HG02571 (cell line): ENCODE measurements around the gene DSG2.

Experiments used
- ATAC-seq: cut with Tn5 transposase; IDR thresholded peaks from one replicate; pipeline ENCODE4 v1.9.1; 2021; ENCODE audit warnings: mild to moderate bottlenecking, moderate library complexity; ENCODE audit not compliant: unreplicated experiment

Gene DSG2

DNA sequence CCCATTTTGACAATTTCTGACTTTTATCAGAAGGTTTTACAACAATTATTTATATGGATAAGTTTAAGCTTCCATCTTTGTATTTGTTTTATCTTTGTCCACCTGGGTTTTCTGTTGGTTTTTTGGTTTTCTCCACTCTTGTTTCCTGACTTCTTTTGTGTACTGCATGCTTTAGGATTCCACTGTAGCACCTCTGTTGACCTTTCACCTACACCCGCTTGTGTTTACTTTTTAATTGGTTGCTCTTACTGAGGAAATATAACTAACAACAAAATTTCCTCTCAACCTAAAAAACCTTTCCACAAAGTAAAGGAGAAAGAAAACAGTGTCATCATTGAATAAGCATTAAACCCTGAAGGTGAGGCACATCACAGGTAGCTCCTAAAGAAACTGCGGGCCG is 53.9 kb downstream of the DSG2 start:
- ATAC-seq = no peak

DNA sequence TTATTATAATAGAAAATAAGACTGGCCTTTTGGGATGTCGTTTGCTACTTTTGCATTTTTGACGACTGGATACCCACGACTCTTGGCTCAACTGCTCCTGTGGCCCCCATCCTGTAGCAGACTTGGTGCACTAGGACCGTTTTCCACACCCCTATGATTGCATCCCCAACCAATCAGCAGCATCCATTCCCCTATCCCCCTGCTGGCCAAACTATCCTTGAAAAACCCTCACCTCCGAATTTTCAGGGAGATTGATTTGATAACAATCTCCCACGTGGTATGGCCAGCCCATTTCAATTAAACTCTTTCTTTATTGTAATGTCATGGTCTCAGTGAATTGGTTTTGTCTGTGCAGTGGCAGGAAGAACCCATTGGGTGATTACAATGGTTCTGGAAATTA is 55.8 kb downstream of the DSG2 start:
- no peak for ATAC-seq

DNA sequence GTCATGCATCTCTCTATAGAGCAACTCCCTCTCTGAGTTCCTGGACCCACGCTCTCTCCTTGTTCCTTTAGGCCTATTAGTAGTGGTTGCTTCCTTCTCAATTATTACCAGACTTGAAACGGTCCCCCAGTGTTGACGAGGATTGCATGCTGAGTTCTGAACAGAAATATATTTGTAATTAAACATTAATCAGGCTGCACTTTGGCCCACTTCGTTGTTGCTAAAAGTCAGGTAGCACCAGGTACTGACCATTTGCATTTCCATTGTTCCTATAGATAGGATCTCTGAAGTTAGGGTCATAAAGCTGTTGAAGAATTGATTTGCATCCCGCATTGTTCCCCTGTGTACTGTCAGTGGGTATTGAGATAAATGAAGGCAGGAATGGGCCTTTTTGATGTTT is 56.8 kb downstream of the DSG2 start:
- no peak for ATAC-seq

DNA sequence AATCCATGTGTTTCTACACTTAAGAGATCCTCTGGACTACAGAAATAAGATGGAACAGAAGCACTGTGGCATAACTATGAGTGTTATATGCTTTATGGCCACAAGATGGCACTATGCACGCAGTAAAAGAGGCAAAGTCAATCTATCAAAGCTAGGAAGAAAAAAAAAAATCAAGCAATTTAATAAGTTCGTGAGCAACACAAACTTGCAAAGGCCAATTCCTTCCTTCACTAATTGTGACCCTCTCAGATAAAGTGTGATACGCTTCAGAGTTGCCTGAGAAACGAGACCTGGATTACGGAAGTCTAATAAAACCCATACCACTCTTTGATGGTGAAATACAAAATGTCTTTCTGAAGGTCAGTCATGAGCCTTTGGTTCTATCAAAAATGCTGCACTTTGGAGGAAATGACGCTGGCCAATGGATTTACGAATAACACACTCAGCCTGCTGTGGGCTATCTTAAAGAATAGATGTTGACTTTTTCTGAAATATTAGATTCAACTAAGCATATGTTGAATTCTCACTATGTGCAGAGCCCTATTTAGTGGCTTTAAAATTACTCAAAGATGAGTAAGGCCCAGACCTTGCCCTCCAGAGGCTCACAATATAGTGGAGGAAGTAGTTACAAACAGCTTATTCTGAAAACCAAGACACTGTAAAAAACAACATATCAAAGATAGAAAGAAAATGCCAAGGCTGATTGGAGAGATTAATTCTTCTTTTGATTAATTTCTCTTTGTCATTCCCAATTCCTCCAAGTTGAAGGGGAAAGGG is 58.2 kb downstream of the DSG2 start:
- peak; percentile 78 for ATAC-seq

DNA sequence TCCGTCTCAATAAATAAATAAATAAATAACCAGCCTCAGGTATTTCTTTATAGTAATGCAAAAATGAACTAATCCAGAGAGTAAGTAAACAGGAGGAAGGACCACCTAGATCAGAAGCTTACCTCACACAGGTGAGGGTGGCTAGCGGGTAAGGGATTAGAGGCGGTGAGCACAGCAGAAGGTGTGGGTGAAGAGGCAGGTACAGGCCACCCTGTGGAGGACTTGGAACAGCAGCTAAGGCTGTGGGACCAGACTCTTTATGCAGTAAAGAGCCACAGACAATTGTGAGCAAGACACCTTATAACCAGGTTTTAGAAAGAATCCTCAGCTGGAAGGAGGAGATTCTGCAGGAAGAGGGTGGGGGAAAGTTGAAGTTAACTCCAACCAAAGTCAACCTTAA is 59.5 kb downstream of the DSG2 start:
- ATAC-seq = no peak

DNA sequence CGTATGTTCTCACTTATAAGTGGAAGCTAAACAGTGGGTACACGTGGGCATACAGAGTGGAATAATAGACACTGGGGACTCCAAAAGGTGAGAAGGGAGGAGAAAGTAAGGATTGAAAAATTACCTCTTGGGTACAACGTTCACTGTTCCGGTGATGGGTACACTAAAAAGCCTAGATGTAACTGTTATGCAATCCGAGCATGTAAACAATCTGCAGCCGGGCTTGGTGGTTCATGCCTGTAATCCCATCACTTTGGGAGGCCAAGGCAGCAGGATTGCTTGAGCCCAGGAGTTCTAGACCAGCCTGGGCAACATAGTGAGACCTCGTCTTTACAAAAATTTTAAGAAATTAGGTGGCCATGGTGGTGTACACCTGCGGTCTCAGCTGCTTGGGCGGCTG is 60.6 kb downstream of the DSG2 start:
- ATAC-seq = no peak

DNA sequence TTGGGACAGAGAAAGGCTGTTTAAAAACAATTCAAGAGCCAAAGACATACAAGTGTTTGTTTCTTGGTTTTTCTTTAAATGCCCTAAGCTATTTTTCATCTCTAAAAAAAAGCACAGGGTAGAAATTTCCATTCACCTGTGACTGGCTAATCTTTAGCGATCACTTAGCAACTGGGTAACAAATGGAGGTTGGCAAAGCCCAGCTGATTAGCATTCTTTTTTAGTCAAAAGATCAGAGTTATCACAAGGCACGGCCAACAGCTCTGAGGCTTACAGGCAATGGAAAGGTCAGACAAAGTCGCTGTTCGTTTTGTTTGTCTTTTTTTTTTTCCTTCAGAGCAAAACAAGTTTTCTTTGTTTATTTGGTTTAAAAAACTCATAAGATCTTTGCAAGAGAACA is 64.7 kb downstream of the DSG2 start:
- no peak for ATAC-seq

DNA sequence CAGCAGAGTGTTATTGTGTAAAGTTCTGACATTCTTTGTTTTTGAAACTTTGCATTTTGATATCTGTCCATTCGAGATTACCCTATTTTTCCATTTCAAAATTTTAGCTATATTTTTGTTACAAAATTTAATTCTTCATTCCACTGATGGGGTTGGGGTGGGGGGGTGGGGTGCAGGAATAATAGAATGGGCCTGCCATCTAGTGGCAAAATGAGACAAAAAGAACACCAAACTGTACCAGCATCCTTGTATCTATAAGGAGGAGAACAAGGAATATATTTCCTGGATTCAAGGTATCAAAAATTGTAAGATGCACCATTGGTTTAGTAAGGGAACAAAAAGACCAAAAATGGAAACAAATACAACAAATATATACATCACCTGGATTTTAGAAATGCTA is 65.8 kb downstream of the DSG2 start:
- ATAC-seq = no peak

DNA sequence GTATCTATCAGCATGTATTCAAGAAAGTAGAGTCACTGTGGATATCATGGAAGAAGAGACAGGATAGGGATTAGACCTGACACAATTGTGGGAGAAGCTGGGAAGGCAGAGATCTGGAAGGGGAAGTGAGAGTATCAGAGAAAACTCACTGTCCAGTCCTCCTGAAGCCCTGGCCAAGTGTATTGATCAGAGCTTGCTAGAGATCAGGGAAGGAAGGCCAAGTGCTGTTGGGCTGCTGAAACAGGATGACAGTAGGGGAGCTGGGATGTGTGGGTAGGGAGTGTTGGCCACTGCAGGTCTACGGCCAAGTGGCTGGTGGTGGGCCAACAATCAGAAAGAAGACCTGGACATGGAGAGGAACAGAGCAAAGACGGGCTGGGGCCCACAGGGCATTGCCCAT is 67.4 kb downstream of the DSG2 start:
- ATAC-seq = no peak

DNA sequence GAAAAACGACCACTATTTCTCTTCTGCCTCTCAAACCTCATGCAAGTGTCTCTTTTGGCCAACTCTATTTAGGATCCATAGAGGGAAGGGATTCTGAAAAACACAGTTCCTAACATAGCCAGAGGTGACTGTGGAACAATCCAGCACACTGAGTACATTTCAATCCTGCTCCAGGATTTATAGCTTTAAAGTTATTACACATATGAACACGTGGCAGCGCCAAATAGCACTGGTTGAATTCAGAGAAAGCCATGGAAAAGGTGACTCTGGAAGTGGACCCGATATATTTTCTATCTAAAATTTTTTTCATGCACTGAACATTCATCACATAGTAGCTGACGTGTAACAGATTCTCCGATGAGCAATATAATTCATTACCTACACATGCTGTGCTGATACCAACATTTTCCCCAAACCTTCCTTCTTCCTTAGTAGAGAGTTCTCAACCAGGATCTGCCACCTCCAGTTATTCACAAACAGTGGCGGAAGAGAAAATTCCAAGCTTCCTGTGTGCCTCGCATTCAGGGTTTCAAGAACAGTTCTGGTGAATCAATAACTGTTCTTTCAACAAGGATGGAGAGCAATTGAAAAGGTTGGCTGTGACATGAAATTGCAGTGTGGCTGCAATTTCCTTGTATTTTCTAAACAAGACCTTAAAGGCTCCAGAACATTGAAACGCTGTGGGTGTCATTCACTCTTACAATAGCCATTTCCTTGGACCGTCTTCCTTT is 68.0 kb downstream of the DSG2 start:
- ATAC-seq = no peak

DNA sequence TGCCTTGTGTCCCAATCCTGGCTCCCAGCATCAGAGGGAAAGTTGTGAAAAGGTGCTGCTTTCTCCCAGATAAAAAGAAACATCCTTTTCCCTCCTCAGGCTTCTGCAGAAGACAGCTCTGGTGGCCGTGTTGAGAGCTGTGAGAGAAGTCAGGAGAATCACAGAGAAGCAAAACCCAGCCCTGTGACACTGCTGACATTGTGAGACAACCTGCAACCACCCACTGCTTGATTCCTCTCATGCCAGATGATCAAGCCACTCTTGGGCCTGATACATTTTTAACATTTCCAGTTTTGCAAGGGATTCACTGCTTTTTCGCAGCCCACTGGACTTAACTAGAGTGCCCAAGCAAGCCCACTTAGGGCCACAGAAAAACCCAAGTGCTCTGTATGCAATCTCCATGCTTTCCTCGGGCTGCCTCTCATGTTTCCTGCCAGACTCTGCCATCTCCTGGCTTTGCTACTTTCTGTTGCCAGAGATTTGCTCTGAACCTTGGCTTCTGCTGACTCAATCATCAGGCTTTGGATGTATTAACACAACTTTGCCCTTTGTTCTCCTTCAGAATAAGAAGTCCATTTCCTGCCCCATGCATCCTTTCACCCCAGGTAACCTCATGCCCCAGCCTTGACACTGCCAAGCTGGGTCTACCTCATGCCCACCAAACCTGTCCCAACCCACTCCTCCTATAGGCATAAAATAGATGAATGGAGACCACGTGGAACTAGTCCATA is 68.8 kb downstream of the DSG2 start:
- ATAC-seq = no peak

DNA sequence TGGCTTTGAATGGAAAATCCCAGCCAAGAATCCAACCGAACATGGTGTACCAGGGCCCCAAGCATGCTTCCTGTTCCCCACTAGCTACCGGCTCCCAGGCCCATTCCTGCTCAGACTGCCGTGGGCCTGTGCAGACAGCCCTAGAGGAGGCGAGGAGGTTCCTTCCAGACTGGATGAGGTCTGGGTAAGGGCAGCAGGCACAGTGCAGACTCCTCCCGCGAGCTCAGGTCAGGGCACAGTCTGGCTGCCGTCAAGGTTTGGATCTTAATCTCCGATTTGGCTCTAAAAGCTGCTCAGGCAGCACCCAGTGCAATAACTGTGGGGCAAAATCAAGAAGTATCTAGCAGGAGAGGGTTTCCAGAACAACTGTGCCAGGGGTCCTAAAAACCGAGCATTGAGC is 74.4 kb downstream of the DSG2 start:
- ATAC-seq = no peak

DNA sequence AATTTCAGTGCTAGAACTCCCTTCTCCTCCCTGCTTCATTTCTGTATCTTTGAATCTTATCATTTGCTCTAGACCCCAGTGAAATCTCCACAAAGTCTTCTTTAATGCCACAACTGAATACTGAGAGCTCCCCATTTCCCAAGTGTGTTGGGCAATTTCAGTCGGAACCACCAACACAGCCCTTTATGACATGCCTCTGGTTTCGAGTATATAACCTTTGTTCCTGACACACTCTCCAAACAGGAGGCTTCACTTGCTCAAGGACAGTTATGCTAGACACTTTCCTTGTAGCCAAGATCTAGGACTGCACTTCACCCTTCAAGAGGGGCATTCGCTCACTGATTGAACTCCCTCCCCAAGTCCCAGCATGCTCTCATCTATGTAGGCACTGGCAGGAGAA is 75.1 kb downstream of the DSG2 start:
- no peak for ATAC-seq

DNA sequence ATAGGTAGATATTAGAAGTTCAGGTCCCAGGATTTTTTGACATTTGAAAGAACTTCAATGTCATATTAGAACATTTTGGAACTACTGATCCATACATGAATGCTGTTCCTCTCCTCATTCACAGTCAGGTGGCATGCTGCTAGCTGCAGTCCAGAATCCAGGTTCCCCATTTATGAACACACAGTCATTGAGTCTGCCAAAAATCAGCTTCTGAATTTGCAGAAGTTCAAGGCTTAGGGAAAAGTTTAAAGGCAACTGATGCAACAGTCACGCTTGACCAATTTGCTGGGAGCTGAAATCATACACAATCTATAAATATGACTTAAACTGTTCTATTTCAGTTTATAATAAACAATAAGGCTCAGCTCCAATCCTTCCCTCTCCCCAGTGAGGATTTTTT is 76.4 kb downstream of the DSG2 start:
- no peak for ATAC-seq

DNA sequence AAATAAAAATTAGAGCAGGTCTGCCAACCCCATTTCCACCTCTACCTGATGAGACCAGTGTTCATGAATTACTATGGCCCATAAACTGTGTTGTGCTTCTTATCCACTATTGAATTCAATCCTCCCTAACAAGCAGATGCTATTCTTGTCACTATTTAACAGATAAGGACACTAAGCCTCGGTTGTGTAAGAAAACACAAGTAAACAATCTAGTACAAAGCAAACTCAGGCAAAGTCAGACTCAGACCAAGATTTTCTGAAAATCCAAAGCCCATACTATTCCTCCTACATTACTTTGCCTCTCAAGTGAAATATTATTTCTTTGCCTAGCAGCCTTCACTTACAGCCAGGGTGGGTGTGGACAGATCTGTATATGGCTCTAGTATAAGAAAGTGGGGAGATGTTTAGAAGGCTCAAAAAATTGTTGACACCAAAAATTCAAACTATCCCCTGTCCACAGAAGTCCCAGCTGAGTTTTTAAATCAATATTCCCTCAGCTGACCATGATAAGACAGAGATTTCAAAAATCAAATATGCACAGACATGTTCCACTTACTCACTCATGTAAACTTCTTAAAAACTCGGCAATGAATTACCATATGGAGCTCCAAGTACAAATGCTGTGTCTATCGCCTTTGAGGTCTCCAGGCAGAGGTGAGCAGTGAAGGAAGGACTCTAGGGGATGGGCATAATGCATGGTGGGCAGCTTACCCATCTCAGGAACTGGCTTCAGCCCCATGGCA is 77.7 kb downstream of the DSG2 start:
- no peak for ATAC-seq

DNA sequence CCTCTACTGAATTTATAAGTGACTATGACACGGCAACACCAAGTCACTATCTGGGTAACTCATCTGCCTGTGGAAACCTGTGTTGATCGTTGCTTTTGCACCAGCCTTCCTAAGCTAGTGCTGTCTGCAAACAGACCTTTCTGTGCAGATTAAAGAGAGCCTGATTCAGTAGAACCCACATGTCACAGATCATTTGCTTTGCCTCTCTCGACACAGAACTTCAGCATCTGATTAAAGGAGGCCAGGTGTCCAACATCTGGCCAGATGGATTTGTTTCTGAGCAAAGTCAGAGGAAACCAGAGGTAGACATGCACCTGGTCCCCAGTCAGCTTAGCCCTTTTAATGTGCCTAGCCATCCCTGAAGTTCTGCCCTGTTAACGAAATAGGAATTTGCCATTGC is 78.7 kb downstream of the DSG2 start:
- ATAC-seq = peak; percentile 62

DNA sequence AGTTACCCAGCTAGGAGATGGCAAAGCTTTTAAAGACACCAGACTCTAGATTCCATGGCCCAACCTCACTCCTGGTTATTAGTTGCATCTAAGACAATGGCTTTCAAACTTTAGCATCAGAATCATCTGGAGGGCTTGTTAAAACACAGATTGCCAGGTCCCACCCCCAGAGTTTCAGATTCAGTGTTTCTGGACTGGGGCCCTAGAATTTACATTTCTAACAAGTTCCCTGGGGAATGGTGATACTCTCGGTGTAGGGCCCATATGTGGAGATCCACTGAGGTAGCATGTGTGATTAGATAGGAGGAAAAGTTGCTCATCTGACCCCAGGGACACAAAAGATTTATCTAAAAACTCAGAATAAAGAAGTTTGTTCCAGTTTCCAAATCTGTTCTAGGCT is 79.2 kb downstream of the DSG2 start:
- peak; percentile 50 for ATAC-seq

DNA sequence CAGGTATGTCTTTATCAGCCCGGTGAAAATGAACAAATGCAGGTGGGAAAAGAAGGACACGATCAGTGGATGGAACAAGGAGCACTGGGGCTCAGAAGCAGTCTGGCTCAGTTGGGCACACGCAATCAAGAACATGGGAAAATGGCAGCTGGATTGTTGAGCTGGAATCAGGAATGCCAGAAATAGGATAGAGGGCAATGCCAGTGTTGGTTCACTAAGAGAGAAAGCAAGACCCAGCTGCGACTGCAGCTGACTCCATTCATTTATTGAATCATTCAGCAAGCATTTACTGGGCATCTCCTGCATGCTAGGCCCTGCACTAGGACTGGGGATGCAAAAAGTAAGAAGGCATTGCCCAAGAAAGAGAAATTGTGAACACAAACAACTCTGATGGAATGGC is 80.1 kb downstream of the DSG2 start:
- ATAC-seq = no peak

DNA sequence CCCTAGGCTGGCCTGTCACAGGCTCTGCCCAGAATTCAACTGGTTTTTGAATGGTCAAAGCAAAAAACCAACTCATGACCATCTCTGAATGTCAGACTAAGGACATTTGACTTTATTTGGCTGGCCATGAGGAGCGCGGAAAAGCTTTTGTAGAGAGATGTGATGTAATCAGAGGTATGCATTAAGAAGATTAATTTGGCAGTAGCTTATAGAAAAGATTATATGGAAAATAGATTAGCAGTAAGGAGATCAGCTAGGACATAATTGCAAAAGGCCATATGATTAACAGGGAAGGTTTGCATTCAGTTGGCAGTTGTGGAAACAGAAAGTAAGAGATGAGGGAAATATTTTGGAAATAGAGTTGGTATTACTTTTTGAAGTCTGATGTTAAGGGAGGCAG is 81.4 kb downstream of the DSG2 start:
- ATAC-seq = no peak

DNA sequence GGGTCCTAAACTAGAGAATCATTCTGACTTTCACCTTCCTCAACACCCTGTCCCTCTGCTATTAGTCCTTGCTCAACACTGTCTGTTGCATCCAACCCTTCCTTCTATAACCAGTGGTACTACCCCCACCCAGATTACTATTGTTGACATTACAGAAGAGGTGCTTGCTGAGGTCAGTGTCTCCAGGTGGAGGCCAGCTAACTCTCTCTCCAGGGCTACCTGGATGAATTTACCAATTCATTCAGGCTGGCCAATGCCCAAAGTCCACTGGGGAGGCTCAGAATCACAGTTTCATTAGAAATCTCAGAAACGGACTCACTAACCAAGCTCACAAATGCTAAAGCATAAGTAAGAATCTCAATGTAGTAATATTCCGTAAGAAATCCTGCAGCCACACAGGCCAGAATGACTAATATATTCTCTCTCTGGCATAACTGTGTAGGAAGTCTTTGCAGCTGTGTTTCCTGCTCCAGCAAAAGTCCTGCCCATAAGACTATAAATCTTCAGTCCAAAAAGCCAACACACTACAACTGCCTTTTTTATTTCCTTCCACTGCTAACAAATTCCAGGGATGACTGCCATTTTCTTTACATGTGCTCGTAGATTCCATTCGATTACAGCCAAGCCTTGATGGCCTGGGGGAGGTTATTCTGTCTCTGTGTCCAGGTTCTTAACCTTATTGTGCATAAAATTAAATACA is 83.7 kb downstream of the DSG2 start:
- ATAC-seq = no peak
